GM23248 (cell line): ENCODE measurements around the gene BIRC5.

Experiments used
- EZH2 ChIP-seq: fragments of 200-600 bp; sonication (generic); IDR thresholded peaks from 2 replicates; pipeline ENCODE4 v1.6.1; 2018; ENCODE audit warnings: antibody characterized with exemption, mild to moderate bottlenecking; ENCODE audit not compliant: insufficient read depth, poor library complexity, severe bottlenecking
- EZH2phosphoT487 ChIP-seq: fragments of 200-600 bp; sonication (generic); IDR thresholded peaks from 2 replicates; pipeline ENCODE4 v1.6.1; 2018; ENCODE audit warnings: antibody characterized with exemption, moderate library complexity, mild to moderate bottlenecking, low read depth; ENCODE audit not compliant: insufficient read depth

DNA sequence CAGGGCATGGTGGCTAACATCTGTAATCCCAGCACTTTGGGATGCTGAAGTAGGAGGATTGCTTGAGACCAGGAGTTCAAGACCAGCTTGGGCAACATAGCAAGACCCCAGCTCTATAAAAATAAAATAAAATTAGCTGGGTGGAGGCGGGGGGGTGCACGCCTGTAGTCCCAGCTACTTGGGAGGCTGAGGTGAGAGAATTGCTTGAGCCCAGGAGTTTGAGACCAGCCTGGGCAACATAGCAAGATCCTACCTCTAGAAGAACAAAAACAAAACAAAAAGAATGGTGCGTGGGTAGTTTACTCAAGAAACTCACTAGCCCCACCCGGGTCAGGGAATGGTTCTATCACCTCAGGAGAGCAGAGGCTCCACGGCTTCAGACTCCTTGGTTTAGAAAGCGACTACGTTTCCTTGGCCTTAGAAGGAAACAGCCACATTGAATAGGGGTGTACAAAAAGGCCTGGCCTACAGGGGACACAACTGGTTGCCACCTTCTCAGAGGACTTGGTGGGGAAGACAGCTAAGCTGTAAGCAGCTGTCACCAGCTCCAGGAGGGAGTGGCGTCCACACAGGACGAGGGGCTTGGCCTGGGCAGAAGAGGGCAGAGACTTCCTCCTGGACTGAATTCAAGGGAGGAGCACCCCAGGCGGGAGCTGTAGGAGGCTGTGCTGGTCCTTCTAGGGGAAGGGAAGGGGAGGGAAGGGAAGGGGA lies 27.9 kb upstream of the BIRC5 start:
- TF ChIP-seq EZH2 = no peak
- no peak for TF ChIP-seq EZH2phosphoT487
